Measurements from ENCODE around the gene KIF25.

Gene KIF25

DNA sequence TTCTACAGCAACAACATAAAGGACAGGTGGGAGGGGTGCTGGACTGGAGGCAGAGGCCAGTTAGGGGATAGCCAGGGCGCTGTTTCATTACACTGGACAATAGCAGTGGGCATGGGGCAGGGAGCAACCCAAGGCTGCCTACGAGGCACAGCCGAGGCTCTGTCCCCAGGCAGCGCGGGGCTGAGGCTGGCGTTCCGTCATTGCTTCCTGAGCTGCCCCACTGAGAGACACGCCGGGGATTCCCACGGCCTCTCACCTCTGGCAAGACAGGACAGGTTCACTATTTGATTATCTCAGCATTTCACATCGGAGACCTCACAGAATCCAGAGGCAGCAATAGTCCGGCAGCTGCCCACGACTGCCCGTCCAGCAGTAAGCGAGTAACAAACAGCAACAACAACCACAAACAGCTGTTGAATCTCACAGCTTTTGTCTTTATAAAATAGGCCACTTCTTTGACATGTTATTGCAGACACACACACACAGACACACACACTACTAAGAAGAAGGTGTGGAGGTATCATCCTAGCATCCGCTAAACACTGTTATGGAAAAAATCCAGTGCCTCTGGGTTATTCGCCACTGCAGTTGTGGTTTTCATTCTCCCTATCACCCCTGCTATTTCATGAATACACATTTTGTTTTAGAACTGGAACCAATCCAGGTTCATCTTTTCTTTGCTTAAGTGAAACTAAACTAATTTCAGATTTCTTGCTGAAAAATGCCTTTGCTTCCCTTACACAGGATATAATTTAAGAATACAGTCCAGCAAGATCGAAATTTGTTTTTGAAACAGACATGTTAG lies 19.5 kb downstream of the KIF25 start:
- no peak for DNase-seq (ENCODE audit: low read depth in 1 of 2, low spot score in 1 of 2)
- in situ Hi-C loops (cut with HindIII; ENCODE audit: low pct_unique_long_range_greater_than_20kb, low sequenced_read_pairs) = no loop called here
- TF ChIP-seq JUND (IDR thresholded peaks at IDR 0.05; ENCODE audit: low read depth) = no peak

DNA sequence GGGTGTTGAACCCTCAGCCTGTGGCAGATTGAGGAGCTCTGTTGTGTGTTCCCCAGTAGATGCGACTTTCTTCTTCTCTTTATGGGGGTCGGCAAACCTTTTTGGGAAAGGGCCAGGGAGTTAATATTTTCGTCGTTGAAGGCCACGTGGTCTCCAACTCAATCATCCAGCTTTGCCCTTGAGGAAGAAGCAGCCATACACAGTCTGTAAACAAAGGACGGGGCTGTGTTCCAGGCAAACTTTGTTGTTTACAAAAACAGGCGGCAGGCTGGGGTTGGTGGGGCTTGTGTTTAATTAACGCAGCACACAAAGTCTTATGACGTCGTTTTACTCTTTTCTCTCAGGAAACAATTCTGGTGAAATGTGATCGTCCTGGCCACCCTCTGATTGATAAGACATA lies 20.2 kb downstream of the KIF25 start:
- DNase-seq (ENCODE audit: low read depth in 1 of 2, low spot score in 1 of 2) = peak in 1 of 2 experiments; percentile 22
- no peak for TF ChIP-seq JUND (IDR thresholded peaks at IDR 0.05; ENCODE audit: low read depth)
- in situ Hi-C loops (cut with HindIII; ENCODE audit: low pct_unique_long_range_greater_than_20kb, low sequenced_read_pairs) = no loop called here

DNA sequence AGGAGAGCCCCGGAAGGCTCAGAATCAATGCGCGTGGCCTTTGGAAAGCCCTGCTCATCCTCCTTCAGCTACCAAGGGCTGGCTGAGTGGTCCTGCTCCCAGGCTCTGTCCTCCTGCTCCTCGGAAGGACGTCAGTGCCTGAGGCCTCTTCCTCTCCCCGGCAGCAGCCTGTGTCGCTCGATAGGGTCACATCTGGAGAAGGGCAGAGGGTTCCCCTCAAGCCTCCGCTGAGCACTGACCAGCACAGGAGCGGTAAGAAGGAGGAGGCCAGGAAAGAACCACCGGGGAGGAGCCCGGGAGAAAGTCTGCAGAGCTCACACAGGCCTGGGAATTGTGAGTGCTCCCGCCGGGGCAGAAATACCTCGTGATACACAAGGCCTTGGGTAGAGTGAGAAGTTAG lies 21.2 kb downstream of the KIF25 start:
- no peak for TF ChIP-seq JUND (IDR thresholded peaks at IDR 0.05; ENCODE audit: low read depth)
- no peak for DNase-seq (ENCODE audit: low read depth in 1 of 2, low spot score in 1 of 2)
- in situ Hi-C loops (cut with HindIII; ENCODE audit: low pct_unique_long_range_greater_than_20kb, low sequenced_read_pairs) = no loop called here

DNA sequence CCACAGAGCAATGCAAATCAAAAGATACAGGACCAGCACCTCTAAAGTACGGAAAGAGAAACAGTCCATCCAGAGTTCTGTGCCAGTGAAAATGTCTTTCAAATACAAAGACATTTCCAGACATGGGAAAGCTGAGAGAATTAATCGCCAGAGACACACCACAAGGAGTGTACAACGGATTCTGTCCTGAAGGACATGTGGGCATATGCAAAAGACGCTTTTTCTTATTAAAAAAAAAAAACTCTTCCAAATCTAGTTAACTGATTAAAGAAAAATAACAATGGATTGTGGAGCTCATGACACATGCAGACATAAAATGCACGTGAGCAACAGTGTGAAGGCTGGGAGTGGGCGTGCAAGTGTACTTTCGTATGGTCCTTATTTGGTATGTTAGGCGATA lies 22.8 kb downstream of the KIF25 start:
- DNase-seq (ENCODE audit: low read depth in 1 of 2, low spot score in 1 of 2) = no peak
- in situ Hi-C loops (cut with HindIII; ENCODE audit: low pct_unique_long_range_greater_than_20kb, low sequenced_read_pairs) = no loop called here
- no peak for TF ChIP-seq JUND (IDR thresholded peaks at IDR 0.05; ENCODE audit: low read depth)

DNA sequence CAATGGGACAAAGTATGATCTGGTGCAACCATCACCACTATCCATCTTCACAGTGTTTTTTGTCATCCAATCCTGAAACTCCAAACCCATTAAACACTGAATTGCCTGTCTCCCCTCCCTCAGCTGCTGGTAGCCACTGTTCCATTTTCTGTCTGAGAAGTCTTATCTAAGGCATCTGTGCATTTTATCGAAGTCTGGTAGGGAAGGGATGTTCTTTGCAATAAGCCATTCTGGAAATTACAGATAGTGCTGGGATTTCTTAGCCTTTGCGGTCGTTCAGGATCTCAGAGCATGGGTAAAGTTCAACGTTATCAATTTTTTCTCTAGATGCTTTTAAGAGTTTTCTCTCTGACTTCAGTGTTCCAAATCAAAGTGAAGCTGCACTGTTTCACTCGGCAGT lies 24.1 kb downstream of the KIF25 start:
- no peak for DNase-seq (ENCODE audit: low read depth in 1 of 2, low spot score in 1 of 2)
- in situ Hi-C loops (cut with HindIII; ENCODE audit: low pct_unique_long_range_greater_than_20kb, low sequenced_read_pairs) = no loop called here
- TF ChIP-seq JUND (IDR thresholded peaks at IDR 0.05; ENCODE audit: low read depth) = no peak

DNA sequence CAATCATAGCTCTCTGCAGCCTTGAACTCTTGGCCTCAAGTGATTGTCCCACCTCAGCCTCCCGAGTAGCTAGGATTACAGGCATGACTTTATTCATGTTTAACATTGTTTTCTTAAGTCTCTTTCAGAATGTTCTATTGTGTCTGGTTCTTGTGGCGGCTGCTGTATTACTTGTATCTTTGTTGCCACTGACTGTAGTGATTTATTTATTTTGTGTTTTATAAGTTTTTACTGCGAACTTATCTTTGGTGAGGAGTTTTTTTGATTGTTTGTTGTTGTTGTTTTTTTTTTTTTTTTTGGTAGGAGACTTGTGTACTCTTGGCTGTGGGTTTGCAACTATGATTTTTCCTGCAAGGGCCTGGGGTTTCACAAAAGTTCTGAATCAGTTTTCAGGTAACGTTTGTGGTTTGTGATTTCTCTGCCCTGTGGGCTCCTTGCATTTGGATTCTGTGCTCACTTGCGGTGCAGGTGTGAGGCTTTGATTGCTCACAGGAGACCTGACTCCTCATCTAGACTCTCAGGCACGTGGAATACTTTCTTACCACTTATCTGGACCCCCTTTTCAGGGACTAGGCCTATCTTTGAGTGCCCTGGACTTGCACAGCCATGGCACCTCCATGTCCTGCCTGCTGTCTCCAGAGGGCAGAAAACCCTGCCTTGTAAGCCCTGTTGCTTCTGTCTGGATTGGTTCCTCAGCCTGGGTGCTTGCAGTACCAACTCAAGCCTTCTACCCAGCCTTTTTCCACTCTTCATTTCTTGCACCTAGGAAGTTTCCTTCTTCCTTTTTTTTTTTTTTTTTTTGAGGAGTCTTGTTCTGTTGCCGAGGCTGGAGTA lies 25.2 kb downstream of the KIF25 start:
- in situ Hi-C loops (cut with HindIII; ENCODE audit: low pct_unique_long_range_greater_than_20kb, low sequenced_read_pairs) = no loop called here
- no peak for DNase-seq (ENCODE audit: low read depth in 1 of 2, low spot score in 1 of 2)
- no peak for TF ChIP-seq JUND (IDR thresholded peaks at IDR 0.05; ENCODE audit: low read depth)

DNA sequence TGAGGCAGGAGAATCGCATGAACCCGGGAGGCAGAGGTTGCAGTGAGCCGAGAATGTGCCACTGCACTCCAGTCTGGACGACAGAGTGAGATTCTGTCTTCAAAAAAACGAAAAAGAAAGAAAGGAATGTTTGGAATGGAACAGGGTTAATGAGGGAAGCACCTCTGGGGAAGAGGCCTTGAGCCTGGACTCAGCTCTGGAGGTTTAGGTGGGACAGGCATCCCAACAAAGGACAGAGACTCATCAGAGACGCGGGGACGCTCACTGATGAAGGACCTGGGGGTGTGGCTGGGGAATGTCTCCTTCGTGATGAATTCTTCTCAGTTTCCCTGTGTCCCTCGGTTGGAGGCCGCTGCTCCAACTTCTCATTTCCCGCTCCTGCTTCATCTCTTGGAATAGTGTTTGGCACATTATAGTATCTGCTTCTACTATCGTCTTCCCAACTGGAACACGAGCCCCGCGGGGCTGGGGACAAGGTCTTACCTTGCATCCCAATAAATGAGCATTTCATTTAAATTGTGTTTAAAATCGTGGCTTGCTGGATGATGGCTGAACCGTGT lies 27.6 kb downstream of the KIF25 start:
- TF ChIP-seq JUND (IDR thresholded peaks at IDR 0.05; ENCODE audit: low read depth) = no peak
- in situ Hi-C loops (cut with HindIII; ENCODE audit: low pct_unique_long_range_greater_than_20kb, low sequenced_read_pairs) = no loop called here
- DNase-seq (ENCODE audit: low read depth in 1 of 2, low spot score in 1 of 2) = no peak

DNA sequence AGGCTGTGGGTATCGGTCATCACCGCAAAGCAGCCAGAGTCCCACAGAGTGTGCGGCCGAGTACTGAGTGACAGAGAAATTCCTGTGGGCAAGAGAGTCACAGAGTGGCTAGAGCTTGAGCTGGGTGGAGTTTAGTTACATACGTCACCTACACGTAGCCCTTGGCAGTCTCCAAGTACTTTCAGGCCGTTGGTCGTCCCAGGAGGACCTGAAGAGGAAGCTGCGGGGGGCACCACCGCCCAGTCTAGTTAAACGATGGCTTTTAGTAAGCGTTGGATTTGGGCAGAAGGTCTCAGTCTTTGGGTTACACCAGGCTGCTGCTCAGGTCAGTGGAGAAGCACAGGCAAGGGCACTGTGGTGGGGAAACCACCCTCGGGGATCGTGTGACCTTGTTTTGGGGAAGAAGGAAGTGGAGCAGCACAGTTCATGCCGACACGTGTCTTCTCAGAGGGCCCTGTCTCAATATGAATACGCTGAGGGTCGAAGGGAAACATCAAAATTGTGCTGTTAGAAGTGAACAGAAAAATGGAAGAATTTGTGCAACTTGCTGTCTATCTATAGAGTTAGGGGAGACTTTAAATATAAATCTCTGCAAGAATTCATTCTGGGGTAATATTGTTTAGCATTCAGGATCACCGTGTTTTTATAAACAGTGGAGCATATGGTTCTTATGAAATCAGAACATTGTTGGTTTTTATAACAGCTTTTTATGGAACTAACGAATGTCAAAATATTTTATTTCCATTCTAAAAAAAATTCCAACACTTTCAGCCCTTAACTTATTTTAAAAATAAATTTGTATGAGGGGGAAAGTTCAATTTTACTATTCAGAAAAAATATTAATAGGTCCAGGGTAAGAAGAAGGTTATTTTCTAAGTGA lies 28.6 kb downstream of the KIF25 start:
- no peak for DNase-seq (ENCODE audit: low read depth in 1 of 2, low spot score in 1 of 2)
- TF ChIP-seq JUND (IDR thresholded peaks at IDR 0.05; ENCODE audit: low read depth) = no peak
- in situ Hi-C loops (cut with HindIII; ENCODE audit: low pct_unique_long_range_greater_than_20kb, low sequenced_read_pairs) = no loop called here

DNA sequence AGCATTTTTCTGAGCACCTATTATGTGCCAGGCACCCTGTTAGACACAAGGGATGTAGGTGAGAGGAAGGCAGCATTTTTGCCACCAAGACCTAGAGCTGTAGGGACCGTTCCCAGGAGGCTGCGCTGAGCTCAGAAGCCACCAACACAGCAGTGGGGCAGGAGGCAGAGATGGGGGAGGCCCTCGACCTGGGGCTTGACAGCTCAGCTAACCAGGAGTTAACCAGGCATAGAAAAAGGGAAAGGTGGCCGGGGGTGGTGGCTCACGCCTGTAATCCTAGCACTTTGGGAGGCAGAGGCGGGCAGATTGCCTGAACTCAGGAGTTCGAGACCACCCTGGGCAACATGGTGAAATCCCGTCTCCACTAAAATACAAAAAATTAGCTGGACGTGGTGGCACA lies 29.5 kb downstream of the KIF25 start:
- TF ChIP-seq JUND (IDR thresholded peaks at IDR 0.05; ENCODE audit: low read depth) = no peak
- no peak for DNase-seq (ENCODE audit: low read depth in 1 of 2, low spot score in 1 of 2)
- in situ Hi-C loops (cut with HindIII; ENCODE audit: low pct_unique_long_range_greater_than_20kb, low sequenced_read_pairs) = no loop called here

DNA sequence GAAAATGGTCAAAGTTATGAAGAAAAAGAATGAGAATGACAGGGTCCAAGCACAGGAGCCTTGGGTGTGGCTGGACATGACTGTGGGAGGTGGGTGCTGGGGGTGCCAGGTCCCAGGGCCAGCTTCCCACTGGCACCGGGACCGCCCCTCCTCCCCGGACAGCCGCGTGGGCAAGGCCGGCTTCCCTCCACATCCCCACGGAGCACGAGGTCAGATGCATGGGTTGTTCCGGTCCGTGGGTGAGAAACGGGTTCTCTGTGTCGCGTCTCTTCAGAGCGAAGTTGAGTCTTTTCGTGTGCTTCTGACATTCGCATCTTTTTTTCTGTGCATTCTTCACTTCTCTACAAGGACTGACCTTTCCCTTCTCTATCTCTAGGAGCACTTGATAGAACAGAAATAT lies 30.1 kb downstream of the KIF25 start:
- no peak for TF ChIP-seq JUND (IDR thresholded peaks at IDR 0.05; ENCODE audit: low read depth)
- no peak for DNase-seq (ENCODE audit: low read depth in 1 of 2, low spot score in 1 of 2)
- in situ Hi-C loops (cut with HindIII; ENCODE audit: low pct_unique_long_range_greater_than_20kb, low sequenced_read_pairs) = no loop called here

DNA sequence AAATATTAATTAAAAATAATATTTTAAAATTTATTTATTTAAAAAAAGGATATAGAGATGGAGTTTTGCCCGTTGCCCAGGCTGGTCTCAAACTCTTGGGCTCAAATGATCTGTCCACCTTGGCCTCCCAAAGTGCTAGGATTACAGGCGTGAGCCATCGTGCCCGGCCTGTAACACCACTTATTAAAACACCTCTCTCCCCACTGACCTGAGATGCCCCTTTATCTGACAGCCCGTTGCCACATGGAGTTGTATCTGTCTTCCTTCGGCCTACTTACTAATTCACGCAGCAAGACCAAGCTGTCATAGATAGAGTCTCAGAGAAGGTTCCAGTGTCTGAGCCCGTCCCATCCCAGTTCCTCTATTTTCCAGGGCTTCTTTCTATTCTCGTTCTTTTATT lies 30.7 kb downstream of the KIF25 start:
- in situ Hi-C loops (cut with HindIII; ENCODE audit: low pct_unique_long_range_greater_than_20kb, low sequenced_read_pairs) = no loop called here
- no peak for TF ChIP-seq JUND (IDR thresholded peaks at IDR 0.05; ENCODE audit: low read depth)
- DNase-seq (ENCODE audit: low read depth in 1 of 2, low spot score in 1 of 2) = no peak

Measured in T47D (cell line).